Activated naive CD4-positive, alpha-beta T cell treated with anti-CD3 and anti-CD28 coated beads for 36 hours (primary cell): ENCODE measurements around the gene SLC9A8. TPM values are rescaled to one million over a fixed set of nuclear protein-coding genes. Genes with fewer than 3 reads are reported as not detected.
A peak's percentile ranks its signal among the peaks of the same experiment; 100 is the strongest.
"Not testable (repeated sequence)": the region's sequence is repeated elsewhere in the genome, so short reads cannot be mapped to it uniquely, and the experiment has no call there.

ENCODE experiments used
- CTCF ChIA-PET: fragments of 350-600 bp; sonication (Branson Sonifier 250); formaldehyde crosslinking; loops from one replicate; lab custom pipeline; 2021; ENCODE audit warnings: antibody characterized with exemption; lab: Charles Lee
- DNase-seq: peaks from one replicate; pipeline ENCODE4 v3.0.0-alpha.2; 2020
- H3K27ac Mint-ChIP-seq: one replicate; pipeline ENCODE4 v1.8.0; 2021; ENCODE audit warnings: mild to moderate bottlenecking, mixed read lengths
- H3K27me3 Mint-ChIP-seq: one replicate; pipeline ENCODE4 v1.8.0; 2021; ENCODE audit warnings: low read depth, mixed read lengths
- H3K36me3 Mint-ChIP-seq: one replicate; pipeline ENCODE4 v1.8.0; 2021; ENCODE audit warnings: low read depth, mixed read lengths
- H3K4me1 Mint-ChIP-seq: one replicate; pipeline ENCODE4 v1.8.0; 2021; ENCODE audit warnings: low read depth, mixed read lengths
- H3K4me3 Mint-ChIP-seq: one replicate; pipeline ENCODE4 v1.8.0; 2021; ENCODE audit warnings: mild to moderate bottlenecking, moderate library complexity, mixed read lengths
- H3K9me3 Mint-ChIP-seq: one replicate; pipeline ENCODE4 v1.8.0; 2021; ENCODE audit warnings: mixed read lengths
- intact Hi-C: fragments of 100-400 bp; cut with micrococcal nuclease; formaldehyde crosslinking; loops from one replicate; pipeline ENCODE4 v1.15.1; 2023
- total RNA-seq, 2 experiments: library from RNA; stranded (reverse); gene quantifications; one replicate each; pipeline ENCODE4 v1.2.3, GENCODE V29; 2021

Gene SLC9A8, protein sequence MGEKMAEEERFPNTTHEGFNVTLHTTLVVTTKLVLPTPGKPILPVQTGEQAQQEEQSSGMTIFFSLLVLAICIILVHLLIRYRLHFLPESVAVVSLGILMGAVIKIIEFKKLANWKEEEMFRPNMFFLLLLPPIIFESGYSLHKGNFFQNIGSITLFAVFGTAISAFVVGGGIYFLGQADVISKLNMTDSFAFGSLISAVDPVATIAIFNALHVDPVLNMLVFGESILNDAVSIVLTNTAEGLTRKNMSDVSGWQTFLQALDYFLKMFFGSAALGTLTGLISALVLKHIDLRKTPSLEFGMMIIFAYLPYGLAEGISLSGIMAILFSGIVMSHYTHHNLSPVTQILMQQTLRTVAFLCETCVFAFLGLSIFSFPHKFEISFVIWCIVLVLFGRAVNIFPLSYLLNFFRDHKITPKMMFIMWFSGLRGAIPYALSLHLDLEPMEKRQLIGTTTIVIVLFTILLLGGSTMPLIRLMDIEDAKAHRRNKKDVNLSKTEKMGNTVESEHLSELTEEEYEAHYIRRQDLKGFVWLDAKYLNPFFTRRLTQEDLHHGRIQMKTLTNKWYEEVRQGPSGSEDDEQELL
- 10 to 100 TPM; 11.2 to 11.4 TPM for total RNA-seq

GRCh38 chr20:49812507-49813304, at the start of gene SLC9A8:
TSS of gene SLC9A8 (plus strand) at chr20:49812828. CDS start at chr20:49812923, 95 bp downstream.
- H3K4me1 Mint-ChIP-seq = peaks cover 26% of the 10 kb centered on the region
- intact Hi-C loops = loop anchor here (1.0 to 10.0 kb wide), 5 partner anchors 11 to 534 kb away; partner anchors contain the start of genes B4GALT5, PEDS1 and ZNFX1
- H3K9me3 Mint-ChIP-seq = no peaks in the 10 kb centered on the region
- H3K27ac Mint-ChIP-seq = peak within 1 kb of the TSS; percentile 94
- CTCF ChIA-PET = interaction anchor here (1.1 to 1.7 kb wide), 3 partner anchors 9 to 36 kb away, joined by 4 to 8 read pairs (median 8); no protein-coding TSS in a partner anchor
- peak; percentile 92 for DNase-seq
- peaks cover 14% of the 10 kb centered on the region for H3K36me3 Mint-ChIP-seq
- no peaks in the 10 kb centered on the region for H3K27me3 Mint-ChIP-seq
- peak within 1 kb of the TSS; percentile 94 for H3K4me3 Mint-ChIP-seq

DNA sequence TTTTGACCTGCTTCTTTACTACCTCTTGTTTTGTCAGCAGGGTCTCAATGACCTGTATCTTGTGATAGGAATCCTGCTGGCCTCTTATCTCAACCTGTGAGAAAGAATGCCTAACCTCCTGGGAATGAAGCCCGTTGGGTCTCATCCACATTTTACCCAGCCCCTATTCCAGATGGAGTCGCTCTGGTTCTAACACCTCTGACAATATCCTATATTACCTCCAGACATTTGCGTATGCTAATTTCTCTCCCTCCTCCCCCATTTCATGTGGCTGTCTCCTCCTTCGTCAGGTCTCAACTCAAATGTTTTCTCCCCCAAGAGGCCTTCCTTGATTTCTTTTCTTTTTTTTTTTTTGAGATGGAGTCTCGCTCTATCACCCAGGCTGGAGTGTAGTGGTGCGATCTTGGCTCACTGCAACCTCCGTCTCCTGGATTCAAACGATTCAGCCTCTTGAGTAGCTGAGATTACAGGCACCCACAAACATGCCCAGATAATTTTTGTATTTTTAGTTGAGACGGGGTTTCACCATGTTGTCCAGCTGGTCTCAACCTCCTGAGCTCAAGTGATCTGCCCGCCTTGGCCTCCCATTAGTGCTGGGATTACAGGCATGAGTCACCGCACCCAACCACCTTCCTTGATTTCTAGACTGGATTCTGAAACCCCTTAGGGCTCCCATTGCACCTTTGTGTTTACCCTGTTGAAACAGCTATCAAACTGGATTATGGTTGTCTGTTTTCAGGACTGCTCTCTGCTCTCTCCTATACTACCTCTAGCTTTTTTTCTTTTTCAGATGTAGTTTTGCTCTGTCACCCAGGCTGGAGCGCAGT, 49.5 kb upstream of the SLC9A8 start:
- CTCF ChIA-PET = no interaction called here
- no peak overlapping the region for H3K4me3 Mint-ChIP-seq
- no peaks in the 10 kb centered on the region for H3K36me3 Mint-ChIP-seq
- DNase-seq = no peak
- H3K9me3 Mint-ChIP-seq = no peaks in the 10 kb centered on the region
- H3K27ac Mint-ChIP-seq = no peak overlapping the region
- H3K4me1 Mint-ChIP-seq = peaks cover 9% of the 10 kb centered on the region
- intact Hi-C loops = no loop called here
- H3K27me3 Mint-ChIP-seq = peaks cover 38% of the 10 kb centered on the region

- Mint-ChIP-seq H3K36me3 (no peaks in the 10 kb centered on the region), H3K4me3 (no peak overlapping the region), H3K4me1 (peaks cover 22% of the 10 kb centered on the region), H3K9me3 (no peaks in the 10 kb centered on the region), H3K27ac (no peak overlapping the region), H3K27me3 (peaks cover 50% of the 10 kb centered on the region)
- intact Hi-C loops = no loop called here
- CTCF ChIA-PET = no interaction called here
- no peak for DNase-seq
These were observed 47.3 kb upstream of the SLC9A8 start for GRCh38 chr20:49765413-49765736.

DNA sequence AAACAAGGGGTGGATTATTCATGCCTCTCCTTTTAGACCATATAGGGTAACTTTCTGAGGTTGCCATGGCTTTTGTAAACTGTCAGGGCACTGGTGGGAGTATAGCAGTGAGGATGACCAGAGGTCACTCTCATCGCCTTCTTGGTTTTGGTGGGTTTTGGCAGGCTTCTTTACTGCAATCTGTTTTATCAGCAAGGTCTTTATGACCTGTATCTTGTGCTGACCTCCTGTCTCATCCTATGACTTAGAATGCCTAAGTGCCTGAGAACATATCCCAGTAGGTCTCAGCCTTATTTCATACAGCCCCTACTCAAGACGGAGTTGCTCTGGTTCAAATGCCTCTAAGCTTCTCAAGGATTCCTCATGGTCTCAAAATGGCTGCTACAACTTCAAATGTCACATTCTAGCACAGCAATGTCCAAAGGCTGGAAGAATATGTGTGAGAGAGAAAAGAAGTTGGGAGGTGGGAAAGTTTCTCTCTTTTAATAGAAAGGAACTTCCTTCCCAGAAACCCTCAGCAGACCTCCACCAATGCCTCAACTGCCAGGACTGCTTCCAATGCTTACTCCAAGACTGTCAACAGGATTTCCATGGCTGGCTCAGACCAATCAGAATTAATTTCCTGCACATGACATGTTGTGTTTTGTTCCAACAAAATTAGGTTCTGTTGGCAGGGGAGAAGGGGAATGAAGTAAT, 46.6 kb upstream of the SLC9A8 start:
- CTCF ChIA-PET = no interaction called here
- Mint-ChIP-seq H3K4me3 (no peak overlapping the region), H3K27me3 (peaks cover 57% of the 10 kb centered on the region), H3K36me3 (no peaks in the 10 kb centered on the region), H3K9me3 (no peaks in the 10 kb centered on the region), H3K27ac (no peak overlapping the region), H3K4me1 (peaks cover 25% of the 10 kb centered on the region)
- no peak for DNase-seq
- intact Hi-C loops = no loop called here

DNA sequence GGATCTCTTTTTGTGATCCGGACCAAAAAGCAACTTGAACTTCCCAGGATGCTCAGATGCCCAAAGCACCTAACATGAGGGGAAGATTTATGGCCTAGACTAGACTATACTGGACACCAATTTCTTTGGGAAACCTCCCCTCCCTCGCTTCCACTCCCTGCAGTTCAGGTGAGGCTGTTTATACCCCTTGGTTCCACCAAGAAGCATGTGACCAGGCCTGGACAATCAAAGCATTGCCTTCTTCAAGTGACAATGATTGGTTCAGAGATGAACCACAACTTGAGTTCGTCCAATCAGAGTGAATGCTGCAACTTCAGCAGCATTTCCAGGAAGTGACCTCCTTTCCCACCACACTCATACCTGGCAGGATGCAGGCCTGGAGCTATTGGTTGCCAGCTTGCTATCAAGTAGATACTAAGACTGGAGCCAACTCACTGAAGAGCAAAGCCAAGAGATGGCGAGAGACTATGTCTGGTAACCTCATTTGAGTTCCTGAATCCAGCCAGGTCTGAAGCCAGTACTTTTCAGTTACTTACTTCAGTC, 45.6 kb upstream of the SLC9A8 start:
- H3K4me1 Mint-ChIP-seq = peaks cover 26% of the 10 kb centered on the region
- H3K9me3 Mint-ChIP-seq = no peaks in the 10 kb centered on the region
- intact Hi-C loops = no loop called here
- H3K36me3 Mint-ChIP-seq = no peaks in the 10 kb centered on the region
- H3K27me3 Mint-ChIP-seq = peaks cover 56% of the 10 kb centered on the region
- CTCF ChIA-PET = no interaction called here
- DNase-seq = peak; percentile 38
- H3K27ac Mint-ChIP-seq = no peak overlapping the region
- H3K4me3 Mint-ChIP-seq = no peak overlapping the region

- Mint-ChIP-seq H3K4me1 (peaks cover 30% of the 10 kb centered on the region), H3K4me3 (no peak overlapping the region), H3K9me3 (no peaks in the 10 kb centered on the region), H3K36me3 (no peaks in the 10 kb centered on the region), H3K27ac (no peak overlapping the region), H3K27me3 (peaks cover 59% of the 10 kb centered on the region)
- peak; percentile 27 for DNase-seq
- CTCF ChIA-PET = no interaction called here
- intact Hi-C loops = no loop called here
These were observed 44.2 kb upstream of the SLC9A8 start for GRCh38 chr20:49768204-49769047.

GRCh38 chr20:49769048-49769581, 43.5 kb upstream of the SLC9A8 start:
- Mint-ChIP-seq H3K4me3 (no peak overlapping the region), H3K27me3 (peaks cover 58% of the 10 kb centered on the region), H3K4me1 (peaks cover 30% of the 10 kb centered on the region), H3K27ac (no peak overlapping the region), H3K36me3 (no peaks in the 10 kb centered on the region), H3K9me3 (no peaks in the 10 kb centered on the region)
- intact Hi-C loops = no loop called here
- no peak for DNase-seq
- CTCF ChIA-PET = no interaction called here

DNA sequence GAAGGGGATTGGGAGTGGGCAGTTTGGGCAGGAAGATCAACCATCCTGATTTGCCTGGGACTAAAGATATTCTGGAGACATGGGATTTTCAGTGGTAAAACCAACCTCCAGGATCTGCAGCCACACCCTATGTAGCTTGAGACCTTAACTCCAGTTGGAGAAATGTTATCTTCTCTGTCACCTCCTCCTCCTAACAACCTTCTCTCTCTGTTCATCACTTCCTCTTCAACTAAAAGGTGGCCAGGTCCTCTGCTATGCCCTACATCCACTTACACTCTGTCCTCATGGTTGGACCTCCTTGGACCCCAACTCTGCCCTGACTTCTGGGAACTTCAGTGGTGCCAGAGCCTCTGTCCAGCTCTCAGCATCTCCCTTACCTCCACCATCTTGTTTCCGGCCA, 42.0 kb upstream of the SLC9A8 start:
- no peak overlapping the region for H3K4me3 Mint-ChIP-seq
- H3K27ac Mint-ChIP-seq = no peak overlapping the region
- no peaks in the 10 kb centered on the region for H3K36me3 Mint-ChIP-seq
- peaks cover 30% of the 10 kb centered on the region for H3K4me1 Mint-ChIP-seq
- peaks cover 50% of the 10 kb centered on the region for H3K27me3 Mint-ChIP-seq
- CTCF ChIA-PET = no interaction called here
- intact Hi-C loops = no loop called here
- no peak for DNase-seq
- H3K9me3 Mint-ChIP-seq = no peaks in the 10 kb centered on the region

- intact Hi-C loops, H3K36me3 Mint-ChIP-seq, H3K4me3 Mint-ChIP-seq, H3K27ac Mint-ChIP-seq, DNase-seq, H3K9me3 Mint-ChIP-seq: not testable (repeated sequence)
- CTCF ChIA-PET = interaction anchor here (0.6 to 0.7 kb wide), 3 partner anchors 21 to 1027 kb away, joined by 3 read pairs; no protein-coding TSS in a partner anchor
- Mint-ChIP-seq H3K27me3 (peaks cover 25% of the 10 kb centered on the region), H3K4me1 (peaks cover 26% of the 10 kb centered on the region)
These were observed 38.4 kb upstream of the SLC9A8 start for GRCh38 chr20:49774213-49774612.

GRCh38 chr20:49775229-49775693, 37.4 kb upstream of the SLC9A8 start:
- H3K4me3 Mint-ChIP-seq = no peak overlapping the region
- H3K4me1 Mint-ChIP-seq = peaks cover 24% of the 10 kb centered on the region
- DNase-seq = no peak
- intact Hi-C loops = loop anchor here (5.0 kb wide), 1 partner anchor 37 kb away; the partner anchor contains the start of gene SLC9A8
- no peaks in the 10 kb centered on the region for H3K36me3 Mint-ChIP-seq
- no peak overlapping the region for H3K27ac Mint-ChIP-seq
- CTCF ChIA-PET = interaction anchor here (0.7 kb wide), 1 partner anchor 33 kb away, joined by 3 read pairs; no protein-coding TSS in a partner anchor
- H3K9me3 Mint-ChIP-seq = no peaks in the 10 kb centered on the region
- peaks cover 16% of the 10 kb centered on the region for H3K27me3 Mint-ChIP-seq
